NCI-H1694 treated with DMSO at 0.1 percent for 48 hours (cell line): Measurements from ENCODE around the gene P3H2.
A peak's percentile ranks its signal among the peaks of the same experiment; 100 is the strongest.
"Not testable (repeated sequence)": the region's sequence is repeated elsewhere in the genome, so short reads cannot be mapped to it uniquely, and the experiment has no call there.

ENCODE experiments used
- DNase-seq: peaks from one replicate; lab custom pipeline; 2025; lab: John Stamatoyannopoulos, UW

Gene P3H2

GRCh38 chr3:190120269-190121060 lies at the start of gene P3H2:
Gene P3H2, minus strand, starts transcription at chr3:190120897. Its CDS starts 166 bp downstream, at chr3:190120731.
- peak; percentile 56 for DNase-seq

- no peak for DNase-seq
These were observed 49.2 kb upstream of the P3H2 start for GRCh38 chr3:190169877-190170276.

GRCh38 chr3:190169243-190169642 lies 48.5 kb upstream of the P3H2 start:
- no peak for DNase-seq

- no peak for DNase-seq
These were observed 47.4 kb upstream of the P3H2 start for GRCh38 chr3:190167936-190168680.

GRCh38 chr3:190166948-190167347 lies 46.3 kb upstream of the P3H2 start:
- no peak for DNase-seq

GRCh38 chr3:190165253-190165652 lies 44.6 kb upstream of the P3H2 start:
- no peak for DNase-seq

GRCh38 chr3:190162013-190162412 lies 41.3 kb upstream of the P3H2 start:
- DNase-seq: not testable (repeated sequence)

- DNase-seq: no peak
These were observed 39.3 kb upstream of the P3H2 start for GRCh38 chr3:190159902-190160435.

GRCh38 chr3:190158261-190158660 lies 37.6 kb upstream of the P3H2 start:
- no peak for DNase-seq

- DNase-seq: no peak
These were observed 35.1 kb upstream of the P3H2 start for GRCh38 chr3:190155752-190156151.

- no peak for DNase-seq
These were observed 30.0 kb upstream of the P3H2 start for GRCh38 chr3:190150681-190151080.

- not testable (repeated sequence) for DNase-seq
These were observed 29.3 kb upstream of the P3H2 start for GRCh38 chr3:190149830-190150619.

- DNase-seq: not testable (repeated sequence)
These were observed 24.1 kb upstream of the P3H2 start for GRCh38 chr3:190144793-190145192.

- DNase-seq: no peak
These were observed 21.3 kb upstream of the P3H2 start for GRCh38 chr3:190142041-190142440.

GRCh38 chr3:190139365-190139764 lies 18.7 kb upstream of the P3H2 start:
- DNase-seq: no peak

- DNase-seq: no peak
These were observed 11.7 kb upstream of the P3H2 start for GRCh38 chr3:190132371-190132770.

GRCh38 chr3:190131329-190131728 lies 10.6 kb upstream of the P3H2 start:
- no peak for DNase-seq

GRCh38 chr3:190130696-190131095 lies 10.0 kb upstream of the P3H2 start:
- DNase-seq: no peak

- no peak for DNase-seq
These were observed 9.3 kb upstream of the P3H2 start for GRCh38 chr3:190130037-190130436.

GRCh38 chr3:190127797-190128196 lies 7.1 kb upstream of the P3H2 start:
- DNase-seq: no peak

- DNase-seq: no peak
These were observed 6.5 kb upstream of the P3H2 start for GRCh38 chr3:190127195-190127594.

GRCh38 chr3:190125436-190126068 lies 4.9 kb upstream of the P3H2 start:
- no peak for DNase-seq
